Neural cell (in vitro differentiated cells): Measurements from ENCODE around the gene TSPAN17.

Experiments
- EP300 ChIP-seq: fragments of 450-650 bp; conservative IDR thresholded peaks from 2 replicates; pipeline ENCODE4 v1.6.1; 2014; ENCODE audit warnings: antibody characterized with exemption, mild to moderate bottlenecking, moderate library complexity; ENCODE audit not compliant: poor library complexity, severe bottlenecking
- MXI1 ChIP-seq: fragments of 450-650 bp; conservative IDR thresholded peaks from 2 replicates; pipeline ENCODE4 v1.6.1; 2014; ENCODE audit warnings: antibody characterized with exemption, mild to moderate bottlenecking; ENCODE audit not compliant: poor library complexity, severe bottlenecking
- POLR2AphosphoS5 ChIP-seq: IDR thresholded peaks from 2 replicates; pipeline ENCODE4 v1.6.1; 2012
- REST ChIP-seq: IDR thresholded peaks from 2 replicates; pipeline ENCODE4 v1.6.1; 2012; ENCODE audit warnings: borderline replicate concordance
- SMC3 ChIP-seq: fragments of 450-650 bp; conservative IDR thresholded peaks from 2 replicates; pipeline ENCODE4 v1.6.1; 2014; ENCODE audit warnings: antibody characterized with exemption, mild to moderate bottlenecking, moderate library complexity; ENCODE audit not compliant: poor library complexity
- TAF1 ChIP-seq: IDR thresholded peaks from 2 replicates; pipeline ENCODE4 v1.6.1; 2012; ENCODE audit warnings: low read depth
- TF ChIP-seq, protein P1 (sequence below): fragments of 450-650 bp; IDR thresholded peaks from 2 replicates; pipeline ENCODE4 v1.5.1; 2014; ENCODE audit warnings: antibody characterized with exemption, mild to moderate bottlenecking, moderate library complexity; ENCODE audit not compliant: poor library complexity, severe bottlenecking

- TF ChIP-seq EP300 = no peak
- TF ChIP-seq, protein P1, sequence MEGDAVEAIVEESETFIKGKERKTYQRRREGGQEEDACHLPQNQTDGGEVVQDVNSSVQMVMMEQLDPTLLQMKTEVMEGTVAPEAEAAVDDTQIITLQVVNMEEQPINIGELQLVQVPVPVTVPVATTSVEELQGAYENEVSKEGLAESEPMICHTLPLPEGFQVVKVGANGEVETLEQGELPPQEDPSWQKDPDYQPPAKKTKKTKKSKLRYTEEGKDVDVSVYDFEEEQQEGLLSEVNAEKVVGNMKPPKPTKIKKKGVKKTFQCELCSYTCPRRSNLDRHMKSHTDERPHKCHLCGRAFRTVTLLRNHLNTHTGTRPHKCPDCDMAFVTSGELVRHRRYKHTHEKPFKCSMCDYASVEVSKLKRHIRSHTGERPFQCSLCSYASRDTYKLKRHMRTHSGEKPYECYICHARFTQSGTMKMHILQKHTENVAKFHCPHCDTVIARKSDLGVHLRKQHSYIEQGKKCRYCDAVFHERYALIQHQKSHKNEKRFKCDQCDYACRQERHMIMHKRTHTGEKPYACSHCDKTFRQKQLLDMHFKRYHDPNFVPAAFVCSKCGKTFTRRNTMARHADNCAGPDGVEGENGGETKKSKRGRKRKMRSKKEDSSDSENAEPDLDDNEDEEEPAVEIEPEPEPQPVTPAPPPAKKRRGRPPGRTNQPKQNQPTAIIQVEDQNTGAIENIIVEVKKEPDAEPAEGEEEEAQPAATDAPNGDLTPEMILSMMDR = no peak
- TF ChIP-seq REST = no peak
- TF ChIP-seq TAF1 = no peak
- no peak for TF ChIP-seq POLR2AphosphoS5
- TF ChIP-seq SMC3 = no peak
- TF ChIP-seq MXI1 = no peak
Measured at GRCh38 chr5:176661676-176662075, 14.4 kb downstream of the TSPAN17 start.
